Stimulated activated CD8-positive, alpha-beta memory T cell treated with anti-CD3 and anti-CD28 coated beads, Interleukin-2, amount 100 ng/mL, for 1 hour (primary cell): ENCODE results near the gene LEKR1.
"Not testable (repeated sequence)": the region's sequence is repeated elsewhere in the genome, so short reads cannot be mapped to it uniquely, and the experiment has no call there.

Experiments
- DNase-seq, 2 donors: peaks; one replicate each; pipeline ENCODE4 v3.0.0-alpha.2; 2020; ENCODE audit warnings: low read depth in 2 of 2

The LEKR1 gene

GRCh38 chr3:156836701-156837100 is 10.5 kb downstream of the LEKR1 start:
- DNase-seq, result no peak

GRCh38 chr3:156837115-156837514 is 11.0 kb downstream of the LEKR1 start:
- DNase-seq, result no peak

GRCh38 chr3:156838035-156838434 is 11.9 kb downstream of the LEKR1 start:
- DNase-seq, result no peak

- no peak for DNase-seq
These were observed 14.9 kb downstream of the LEKR1 start for GRCh38 chr3:156840826-156841689.

- DNase-seq, result no peak
These were observed 17.1 kb downstream of the LEKR1 start for GRCh38 chr3:156843071-156843808.

GRCh38 chr3:156847752-156848448 is 21.7 kb downstream of the LEKR1 start:
- no peak for DNase-seq

- no peak for DNase-seq
These were observed 33.4 kb downstream of the LEKR1 start for GRCh38 chr3:156859578-156859977.

- DNase-seq, result no peak
These were observed 34.7 kb downstream of the LEKR1 start for GRCh38 chr3:156860873-156861272.

GRCh38 chr3:156862338-156862737 is 36.2 kb downstream of the LEKR1 start:
- no peak for DNase-seq

- DNase-seq, result no peak
These were observed 39.6 kb downstream of the LEKR1 start for GRCh38 chr3:156865732-156866131.

- DNase-seq, result no peak
These were observed 41.0 kb downstream of the LEKR1 start for GRCh38 chr3:156867174-156867573.

GRCh38 chr3:156867920-156868319 is 41.8 kb downstream of the LEKR1 start:
- no peak for DNase-seq

- DNase-seq, result no peak
These were observed 47.8 kb downstream of the LEKR1 start for GRCh38 chr3:156873906-156874305.

GRCh38 chr3:156879491-156879890 is 53.3 kb downstream of the LEKR1 start:
- not testable (repeated sequence) for DNase-seq

- no peak for DNase-seq
These were observed 59.6 kb downstream of the LEKR1 start for GRCh38 chr3:156885761-156886160.

- no peak for DNase-seq
These were observed 62.0 kb downstream of the LEKR1 start for GRCh38 chr3:156888176-156888575.

GRCh38 chr3:156888576-156888975 is 62.4 kb downstream of the LEKR1 start:
- DNase-seq, result no peak

- DNase-seq, result no peak
These were observed 66.5 kb downstream of the LEKR1 start for GRCh38 chr3:156892701-156893100.

GRCh38 chr3:156895374-156895773 is 69.2 kb downstream of the LEKR1 start:
- not testable (repeated sequence) for DNase-seq

- not testable (repeated sequence) for DNase-seq
These were observed 71.7 kb downstream of the LEKR1 start for GRCh38 chr3:156897851-156898250.

GRCh38 chr3:156898296-156898880 is 72.2 kb downstream of the LEKR1 start:
- no peak for DNase-seq

GRCh38 chr3:156899951-156900350 is 73.8 kb downstream of the LEKR1 start:
- no peak for DNase-seq
